GM21515 (cell line): ENCODE results near the gene IL1RN.

Source experiments
- ATAC-seq: cut with Tn5 transposase; IDR thresholded peaks from one replicate; pipeline ENCODE4 v1.9.1; 2021; ENCODE audit not compliant: unreplicated experiment

The IL1RN gene

GRCh38 chr2:113127646-113128570, 510 bp downstream of the IL1RN start:
- no peak for ATAC-seq

GRCh38 chr2:113129519-113130078, 2.2 kb downstream of the IL1RN start:
- no peak for ATAC-seq

GRCh38 chr2:113131352-113132185, 4.2 kb downstream of the IL1RN start:
- ATAC-seq, result no peak

- no peak for ATAC-seq
Measured at GRCh38 chr2:113132414-113133021, 5.1 kb downstream of the IL1RN start.

GRCh38 chr2:113133704-113134598, 6.6 kb downstream of the IL1RN start:
- ATAC-seq, result no peak

GRCh38 chr2:113134717-113135116, 7.3 kb downstream of the IL1RN start:
- no peak for ATAC-seq

- no peak for ATAC-seq
Measured at GRCh38 chr2:113135317-113135716, 7.9 kb downstream of the IL1RN start.

- ATAC-seq, result no peak
Measured at GRCh38 chr2:113136828-113137775, 9.7 kb downstream of the IL1RN start.

GRCh38 chr2:113137827-113138226, 10.4 kb downstream of the IL1RN start:
- no peak for ATAC-seq

GRCh38 chr2:113138428-113139322, 11.3 kb downstream of the IL1RN start:
- no peak for ATAC-seq

GRCh38 chr2:113141451-113141850, 14.1 kb downstream of the IL1RN start:
- ATAC-seq, result no peak

GRCh38 chr2:113142290-113142689, 14.9 kb downstream of the IL1RN start:
- no peak for ATAC-seq

- no peak for ATAC-seq
Measured at GRCh38 chr2:113144259-113144658, 16.9 kb downstream of the IL1RN start.

GRCh38 chr2:113148606-113149552, 21.5 kb downstream of the IL1RN start:
- no peak for ATAC-seq

- no peak for ATAC-seq
Measured at GRCh38 chr2:113149553-113150257, 22.3 kb downstream of the IL1RN start.

- no peak for ATAC-seq
Measured at GRCh38 chr2:113150258-113150601, 22.8 kb downstream of the IL1RN start.
